GM12892 (cell line): ENCODE measurements around the gene ANKHD1.

Experiments
- POLR2A ChIP-seq: IDR thresholded peaks from 2 replicates; pipeline ENCODE4 v1.6.1; 2011; ENCODE audit warnings: low read depth, low read length, control low read depth
- POLR2AphosphoS5 ChIP-seq: IDR thresholded peaks from 2 replicates; pipeline ENCODE4 v1.6.1; 2011; ENCODE audit warnings: low read depth, low read length, control low read depth
- TAF1 ChIP-seq: IDR thresholded peaks from 2 replicates; pipeline ENCODE4 v1.6.1; 2011; ENCODE audit warnings: low read depth, mild to moderate bottlenecking, control low read depth, low read length, borderline replicate concordance

DNA sequence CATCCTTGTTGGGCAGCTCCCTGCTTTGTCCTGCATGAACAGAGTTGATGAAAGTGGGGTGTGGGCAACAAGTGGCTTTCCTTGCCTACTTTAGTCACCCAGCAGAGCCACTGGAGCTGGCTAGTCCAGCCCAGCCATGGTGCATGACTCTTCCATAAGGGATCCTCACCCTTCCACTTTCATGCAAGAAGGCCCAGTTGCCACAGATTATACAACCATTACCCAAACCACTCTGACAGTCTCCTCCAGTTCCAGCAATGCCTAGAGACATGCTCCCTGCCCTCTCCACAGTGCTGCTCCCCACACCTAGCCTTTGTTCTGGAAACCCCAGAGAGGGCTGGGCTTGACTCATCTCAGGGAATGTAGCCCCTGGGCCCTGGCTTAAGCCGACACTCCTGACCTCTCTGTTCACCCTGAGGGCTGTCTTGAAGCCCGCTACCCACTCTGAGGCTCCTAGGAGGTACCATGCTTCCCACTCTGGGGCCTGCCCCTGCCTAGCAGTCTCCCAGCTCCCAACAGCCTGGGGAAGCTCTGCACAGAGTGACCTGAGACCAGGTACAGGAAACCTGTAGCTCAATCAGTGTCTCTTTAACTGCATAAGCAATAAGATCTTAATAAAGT is 166.9 kb downstream of the ANKHD1 start:
- no peak for TF ChIP-seq POLR2AphosphoS5
- TF ChIP-seq POLR2A, result no peak
- no peak for TF ChIP-seq TAF1
